ENCODE measurements around the gene KCNT2. TPM values are rescaled to one million over a fixed set of nuclear protein-coding genes. Genes with fewer than 3 reads are reported as not detected.

Gene KCNT2
- total RNA-seq, 6 experiments from 2014 or later = 0.23 to 1.4 (median 0.32) TPM

DNA sequence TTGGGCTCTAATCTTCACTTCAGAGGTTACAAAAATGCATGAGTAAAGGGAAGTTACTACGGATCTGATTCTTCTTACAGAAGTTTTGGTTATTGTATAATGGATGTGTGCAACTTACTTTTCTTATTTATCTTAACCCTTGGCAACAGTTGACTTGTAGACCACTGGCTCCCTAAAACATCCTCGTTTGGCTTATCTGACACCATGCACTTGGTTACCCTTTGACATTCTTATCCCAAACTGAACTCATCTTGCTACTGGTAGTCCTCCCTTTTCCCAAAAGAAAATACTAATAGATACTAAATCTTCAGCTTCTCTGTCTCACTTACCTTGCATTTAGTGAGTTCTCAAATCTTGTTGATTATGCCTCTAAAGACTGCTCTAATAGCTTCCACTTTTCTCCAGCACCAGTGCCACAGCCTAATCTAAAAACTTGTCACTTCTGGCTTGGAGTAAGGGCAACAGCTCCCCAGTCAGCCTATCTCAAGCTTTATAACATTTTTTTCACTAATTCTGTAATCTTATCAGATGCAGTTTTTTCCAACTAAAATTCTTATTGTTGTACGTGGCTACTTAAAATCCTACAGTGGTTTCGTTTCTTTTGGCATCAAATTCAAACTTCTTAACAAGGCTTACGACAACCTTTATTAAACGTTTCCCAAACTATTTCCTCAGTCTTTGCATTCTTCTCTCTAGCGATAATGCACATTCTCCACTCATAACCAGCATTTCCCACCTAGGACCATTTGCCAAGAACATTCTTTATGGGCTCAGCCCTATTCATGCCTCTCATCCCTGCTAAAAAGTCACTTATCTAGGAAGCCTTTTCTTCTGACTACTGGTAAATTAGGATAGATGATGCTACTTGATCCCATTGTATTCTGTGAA, 204.2 kb downstream of the KCNT2 start:
- peaks cover 53% of the 10 kb centered on the region for H3K4me1 Mint-ChIP-seq (ENCODE audit: low read depth)
- peak overlapping the region; percentile 13; the same call in 1 of the 2 replicates for H3K4me3 Mint-ChIP-seq
- H3K27ac Mint-ChIP-seq = peak overlapping the region; percentile 15; the same call in 1 of the 2 replicates
- peak; percentile 61 for DNase-seq
- TF ChIP-seq, protein P1, sequence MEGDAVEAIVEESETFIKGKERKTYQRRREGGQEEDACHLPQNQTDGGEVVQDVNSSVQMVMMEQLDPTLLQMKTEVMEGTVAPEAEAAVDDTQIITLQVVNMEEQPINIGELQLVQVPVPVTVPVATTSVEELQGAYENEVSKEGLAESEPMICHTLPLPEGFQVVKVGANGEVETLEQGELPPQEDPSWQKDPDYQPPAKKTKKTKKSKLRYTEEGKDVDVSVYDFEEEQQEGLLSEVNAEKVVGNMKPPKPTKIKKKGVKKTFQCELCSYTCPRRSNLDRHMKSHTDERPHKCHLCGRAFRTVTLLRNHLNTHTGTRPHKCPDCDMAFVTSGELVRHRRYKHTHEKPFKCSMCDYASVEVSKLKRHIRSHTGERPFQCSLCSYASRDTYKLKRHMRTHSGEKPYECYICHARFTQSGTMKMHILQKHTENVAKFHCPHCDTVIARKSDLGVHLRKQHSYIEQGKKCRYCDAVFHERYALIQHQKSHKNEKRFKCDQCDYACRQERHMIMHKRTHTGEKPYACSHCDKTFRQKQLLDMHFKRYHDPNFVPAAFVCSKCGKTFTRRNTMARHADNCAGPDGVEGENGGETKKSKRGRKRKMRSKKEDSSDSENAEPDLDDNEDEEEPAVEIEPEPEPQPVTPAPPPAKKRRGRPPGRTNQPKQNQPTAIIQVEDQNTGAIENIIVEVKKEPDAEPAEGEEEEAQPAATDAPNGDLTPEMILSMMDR (IDR thresholded peaks at IDR 0.05) = no peak
- no peaks in the 10 kb centered on the region for H3K27me3 Mint-ChIP-seq (ENCODE audit: insufficient read depth)
- no peaks in the 10 kb centered on the region for H3K36me3 Mint-ChIP-seq (ENCODE audit: low read depth)
- no peaks in the 10 kb centered on the region for H3K9me3 Mint-ChIP-seq

DNA sequence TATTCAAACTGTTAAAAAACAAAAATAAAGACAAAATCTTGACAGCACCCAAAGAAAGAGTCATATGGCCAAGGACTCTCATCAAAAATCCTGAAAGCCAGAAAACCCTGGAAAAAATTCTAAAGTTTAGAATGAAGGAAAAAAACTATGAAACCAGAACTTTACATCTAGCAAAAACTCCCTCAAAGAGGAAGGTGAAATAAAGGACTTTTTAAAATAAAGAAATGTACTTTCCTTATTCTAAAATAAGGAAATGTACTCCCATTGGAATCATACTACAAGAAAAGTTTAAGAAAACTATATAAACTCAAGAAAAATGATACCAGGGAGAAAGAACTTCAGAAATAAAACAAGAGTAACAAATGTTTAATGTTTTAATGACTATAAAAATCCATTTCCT, 206.3 kb downstream of the KCNT2 start:
- H3K4me3 Mint-ChIP-seq = no peak overlapping the region
- TF ChIP-seq, protein P1 (IDR thresholded peaks at IDR 0.05) = no peak
- DNase-seq = no peak
- no peaks in the 10 kb centered on the region for H3K27me3 Mint-ChIP-seq (ENCODE audit: insufficient read depth)
- H3K36me3 Mint-ChIP-seq (ENCODE audit: low read depth) = no peaks in the 10 kb centered on the region
- H3K9me3 Mint-ChIP-seq = no peaks in the 10 kb centered on the region
- H3K27ac Mint-ChIP-seq = no peak overlapping the region
- H3K4me1 Mint-ChIP-seq (ENCODE audit: low read depth) = peaks cover 32% of the 10 kb centered on the region

DNA sequence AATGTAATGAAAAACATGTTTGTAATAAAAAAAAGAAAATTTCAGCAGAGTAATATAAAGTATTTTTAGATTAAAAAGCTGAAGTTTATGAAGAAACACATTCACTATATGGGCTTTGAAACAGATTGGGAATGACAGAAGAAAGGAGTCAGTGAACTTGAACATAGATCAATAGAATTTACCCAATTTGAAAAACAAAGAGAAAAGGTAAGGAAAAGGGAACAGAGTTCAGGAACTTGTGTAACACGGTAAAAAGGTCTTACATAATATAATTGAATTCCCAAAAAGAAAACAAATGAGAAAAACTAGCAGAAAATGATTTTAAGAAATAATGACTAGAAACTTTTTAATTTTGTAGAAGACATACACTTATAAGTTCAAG, 206.8 kb downstream of the KCNT2 start:
- Mint-ChIP-seq H3K4me3 (no peak overlapping the region), H3K27ac (no peak overlapping the region), H3K36me3 (ENCODE audit: low read depth) (no peaks in the 10 kb centered on the region), H3K27me3 (ENCODE audit: insufficient read depth) (no peaks in the 10 kb centered on the region), H3K9me3 (no peaks in the 10 kb centered on the region), H3K4me1 (ENCODE audit: low read depth) (peaks cover 27% of the 10 kb centered on the region)
- TF ChIP-seq, protein P1 (IDR thresholded peaks at IDR 0.05) = no peak
- DNase-seq = no peak

DNA sequence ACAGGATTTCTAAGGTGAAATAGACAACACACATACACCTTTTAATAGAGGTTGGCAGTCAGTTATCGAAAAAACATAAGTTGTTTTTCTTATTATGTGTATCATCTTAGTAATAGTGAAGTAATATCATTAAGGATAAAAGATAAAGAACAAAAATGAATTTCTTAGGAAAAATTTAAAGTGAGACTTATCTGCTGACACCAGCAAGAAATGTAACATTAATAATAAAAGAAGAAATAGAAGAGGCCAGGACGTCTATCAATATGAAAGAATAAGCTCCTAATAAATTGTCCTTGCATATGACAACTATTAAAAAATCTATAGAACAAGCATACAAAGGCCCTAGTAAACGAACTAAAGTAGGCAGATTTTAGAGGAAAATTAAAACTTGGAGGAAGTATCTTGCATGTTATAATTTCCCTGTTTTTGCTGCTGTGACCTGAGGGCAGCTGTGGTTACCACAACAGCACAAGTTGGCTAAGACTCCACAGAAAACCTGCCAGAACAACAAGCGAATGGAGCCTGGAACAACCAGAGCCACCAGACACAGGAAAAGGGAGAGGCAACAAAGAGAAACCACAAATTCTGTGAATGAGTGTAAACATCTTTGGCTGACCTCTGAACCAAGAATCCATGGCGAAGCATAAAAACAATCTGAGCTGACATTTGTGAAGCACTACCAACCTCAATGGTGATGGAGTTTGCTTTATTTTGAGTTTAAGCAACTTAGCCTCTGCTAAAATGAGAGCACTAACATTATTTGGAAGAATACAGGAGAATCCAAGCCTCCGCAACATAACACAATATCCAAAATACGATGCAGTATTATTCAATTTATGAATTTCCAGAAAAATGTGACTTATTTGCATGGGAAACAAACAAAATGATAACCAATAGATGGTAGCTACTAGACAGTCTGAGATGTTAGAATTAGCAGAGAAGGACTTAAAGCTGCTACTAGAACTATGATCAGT, 207.5 kb downstream of the KCNT2 start:
- H3K4me1 Mint-ChIP-seq (ENCODE audit: low read depth) = peaks cover 27% of the 10 kb centered on the region
- TF ChIP-seq, protein P1 (IDR thresholded peaks at IDR 0.05) = no peak
- no peak overlapping the region for H3K4me3 Mint-ChIP-seq

DNA sequence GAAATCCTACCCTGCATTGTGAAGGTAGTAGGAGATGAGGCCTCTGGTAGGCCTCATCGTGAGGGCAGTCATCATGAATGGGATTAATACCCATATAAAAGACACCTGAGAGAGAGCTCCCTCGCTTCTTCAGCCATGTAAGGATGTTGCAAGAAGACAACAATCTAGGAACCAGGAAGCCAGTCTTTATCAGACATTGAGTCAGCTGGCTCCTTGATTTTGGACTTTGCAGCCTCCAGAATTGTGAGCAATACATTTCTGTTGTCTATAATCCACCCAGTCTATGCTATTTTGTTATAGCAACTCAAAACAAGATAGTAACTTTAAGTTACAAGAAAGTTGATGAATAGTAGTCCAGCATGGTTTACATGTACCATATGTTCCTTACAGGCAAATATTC, 208.5 kb downstream of the KCNT2 start:
- H3K4me1 Mint-ChIP-seq (ENCODE audit: low read depth) = peaks cover 24% of the 10 kb centered on the region
- H3K27ac Mint-ChIP-seq = no peak overlapping the region

More for the DNA sequence above, 207.5 kb downstream of the KCNT2 start:
- H3K9me3 Mint-ChIP-seq = no peaks in the 10 kb centered on the region
- no peaks in the 10 kb centered on the region for H3K27me3 Mint-ChIP-seq (ENCODE audit: insufficient read depth)
- peak; percentile 77 for DNase-seq
- H3K36me3 Mint-ChIP-seq (ENCODE audit: low read depth) = no peaks in the 10 kb centered on the region
- H3K27ac Mint-ChIP-seq = peak overlapping the region; percentile 66

More for the DNA sequence above, 208.5 kb downstream of the KCNT2 start:
- H3K4me3 Mint-ChIP-seq = no peak overlapping the region
- no peak for DNase-seq
- TF ChIP-seq, protein P1 (IDR thresholded peaks at IDR 0.05) = no peak
- no peaks in the 10 kb centered on the region for H3K9me3 Mint-ChIP-seq
- H3K27me3 Mint-ChIP-seq (ENCODE audit: insufficient read depth) = no peaks in the 10 kb centered on the region
- H3K36me3 Mint-ChIP-seq (ENCODE audit: low read depth) = no peaks in the 10 kb centered on the region
